Neural crest cell (in vitro differentiated cells): Measurements from ENCODE around the gene CCDC85C. TPM values are rescaled to one million over a fixed set of nuclear protein-coding genes. Genes with fewer than 3 reads are reported as not detected.
A peak's percentile ranks its signal among the peaks of the same experiment; 100 is the strongest.

ENCODE experiments used
- DNase-seq: peaks from one replicate; pipeline ENCODE4 v3.0.0; 2021; ENCODE audit warnings: low read depth, mixed read lengths, low spot score
- H3K27ac Mint-ChIP-seq: one replicate; pipeline ENCODE4 v1.8.0; 2021; ENCODE audit warnings: mild to moderate bottlenecking, mixed read lengths; ENCODE audit not compliant: unreplicated experiment
- H3K27me3 Mint-ChIP-seq: 2 replicates; pipeline ENCODE4 v1.8.0; 2021; ENCODE audit warnings: low read depth, mild to moderate bottlenecking, mixed read lengths
- H3K36me3 Mint-ChIP-seq: 2 replicates; pipeline ENCODE4 v1.8.0; 2021; ENCODE audit warnings: low read depth, mild to moderate bottlenecking, mixed read lengths
- H3K4me1 Mint-ChIP-seq: 2 replicates; pipeline ENCODE4 v1.8.0; 2021; ENCODE audit warnings: mixed read lengths
- H3K4me3 Mint-ChIP-seq: one replicate; pipeline ENCODE4 v1.8.0; 2021; ENCODE audit warnings: mild to moderate bottlenecking, mixed read lengths
- H3K9me3 Mint-ChIP-seq: 2 replicates; pipeline ENCODE4 v1.8.0; 2021; ENCODE audit warnings: mixed read lengths
- CTCF ChIP-seq: fragments of 200-600 bp; sonication (generic); conservative IDR thresholded peaks from 2 replicates; pipeline ENCODE4 v1.5.0; 2021; ENCODE audit warnings: antibody characterized with exemption, mild to moderate bottlenecking
- total RNA-seq: library from RNA; stranded (reverse); gene quantifications from 2 replicates; pipeline ENCODE4 v1.2.1, GENCODE V29; 2021

Gene CCDC85C
- total RNA-seq, 1 donor from 2014 or later: 31.4 TPM

GRCh38 chr14:99574099-99574880 lies 29.7 kb downstream of the CCDC85C start:
- no peak for DNase-seq
- Mint-ChIP-seq H3K4me1 (peaks cover 55% of the 10 kb centered on the region), H3K36me3 (no peaks in the 10 kb centered on the region), H3K9me3 (no peaks in the 10 kb centered on the region), H3K27me3 (peaks cover 14% of the 10 kb centered on the region), H3K27ac (peak overlapping the region; percentile 60), H3K4me3 (peak overlapping the region; percentile 54)
- TF ChIP-seq CTCF: no peak

- H3K4me1 Mint-ChIP-seq: peaks cover 55% of the 10 kb centered on the region
- no peak overlapping the region for H3K27ac Mint-ChIP-seq
- H3K27me3 Mint-ChIP-seq: peaks cover 14% of the 10 kb centered on the region
- H3K9me3 Mint-ChIP-seq: no peaks in the 10 kb centered on the region
- H3K36me3 Mint-ChIP-seq: no peaks in the 10 kb centered on the region
- DNase-seq: no peak
- peak overlapping the region; percentile 54 for H3K4me3 Mint-ChIP-seq
- no peak for TF ChIP-seq CTCF
These were observed 30.4 kb downstream of the CCDC85C start for GRCh38 chr14:99573436-99574098.

- no peak overlapping the region for H3K4me3 Mint-ChIP-seq
- no peaks in the 10 kb centered on the region for H3K9me3 Mint-ChIP-seq
- no peaks in the 10 kb centered on the region for H3K36me3 Mint-ChIP-seq
- H3K27ac Mint-ChIP-seq: no peak overlapping the region
- no peak for DNase-seq
- TF ChIP-seq CTCF: no peak
- H3K4me1 Mint-ChIP-seq: peaks cover 51% of the 10 kb centered on the region
- peaks cover 14% of the 10 kb centered on the region for H3K27me3 Mint-ChIP-seq
These were observed 31.0 kb downstream of the CCDC85C start for GRCh38 chr14:99573000-99573330.

GRCh38 chr14:99572173-99572999 lies 31.6 kb downstream of the CCDC85C start:
- no peak for TF ChIP-seq CTCF
- Mint-ChIP-seq H3K27ac (no peak overlapping the region), H3K9me3 (no peaks in the 10 kb centered on the region), H3K27me3 (peaks cover 12% of the 10 kb centered on the region), H3K4me3 (no peak overlapping the region), H3K4me1 (peaks cover 51% of the 10 kb centered on the region), H3K36me3 (no peaks in the 10 kb centered on the region)
- DNase-seq: no peak

GRCh38 chr14:99571303-99571986 lies 32.6 kb downstream of the CCDC85C start:
- no peak overlapping the region for H3K27ac Mint-ChIP-seq
- peaks cover 55% of the 10 kb centered on the region for H3K4me1 Mint-ChIP-seq
- no peaks in the 10 kb centered on the region for H3K9me3 Mint-ChIP-seq
- no peak for DNase-seq
- H3K4me3 Mint-ChIP-seq: peak overlapping the region; percentile 38
- H3K36me3 Mint-ChIP-seq: no peaks in the 10 kb centered on the region
- no peak for TF ChIP-seq CTCF
- peaks cover 14% of the 10 kb centered on the region for H3K27me3 Mint-ChIP-seq
